Effector memory CD4-positive, alpha-beta T cell (primary cell): ENCODE data around the gene FBLN1.

Experiments used
- DNase-seq, 3 donors: peaks; one replicate each; pipeline ENCODE4 v3.0.0-alpha.2; 2020
- H3K27ac ChIP-seq: 2 replicates; pipeline ENCODE4 v1.7.0; 2013; ENCODE audit warnings: mild to moderate bottlenecking, low read length, moderate library complexity; ENCODE audit not compliant: insufficient read depth, poor library complexity, severe bottlenecking
- H3K27me3 ChIP-seq: replicated peaks from 2 replicates; pipeline ENCODE4 v1.7.0; 2013; ENCODE audit warnings: mild to moderate bottlenecking, low read length; ENCODE audit not compliant: insufficient read depth, control insufficient read depth, poor library complexity, severe bottlenecking
- H3K36me3 ChIP-seq: 2 replicates; pipeline ENCODE4 v1.7.0; 2013; ENCODE audit warnings: mild to moderate bottlenecking, low read length, moderate library complexity; ENCODE audit not compliant: control insufficient read depth, insufficient read depth
- H3K4me1 ChIP-seq: 2 replicates; pipeline ENCODE4 v1.7.0; 2013; ENCODE audit warnings: low read length, mild to moderate bottlenecking; ENCODE audit not compliant: control insufficient read depth, insufficient read depth, poor library complexity, severe bottlenecking
- H3K4me3 ChIP-seq: 2 replicates; pipeline ENCODE4 v1.7.0; 2013; ENCODE audit warnings: low read length, low read depth, mild to moderate bottlenecking; ENCODE audit not compliant: insufficient read depth, poor library complexity, severe bottlenecking
- H3K9me3 ChIP-seq: 2 replicates; pipeline ENCODE4 v1.7.0; 2013; ENCODE audit warnings: mild to moderate bottlenecking, low read length, moderate library complexity; ENCODE audit not compliant: control insufficient read depth

The FBLN1 gene

GRCh38 chr22:45575173-45575572 is 72.5 kb downstream of the FBLN1 start:
- H3K9me3 ChIP-seq: no peaks in the 10 kb centered on the region

GRCh38 chr22:45575607-45576272 is 73.1 kb downstream of the FBLN1 start:
- no peaks in the 10 kb centered on the region for H3K27me3 ChIP-seq
- H3K9me3 ChIP-seq: no peaks in the 10 kb centered on the region
- no peak overlapping the region for H3K4me3 ChIP-seq
- H3K27ac ChIP-seq: no peak overlapping the region
- no peaks in the 10 kb centered on the region for H3K4me1 ChIP-seq
- no peak for DNase-seq
- no peaks in the 10 kb centered on the region for H3K36me3 ChIP-seq

More at GRCh38 chr22:45575173-45575572, 72.5 kb downstream of the FBLN1 start:
- no peak overlapping the region for H3K4me3 ChIP-seq
- no peaks in the 10 kb centered on the region for H3K4me1 ChIP-seq
- no peak for DNase-seq
- no peak overlapping the region for H3K27ac ChIP-seq
- H3K27me3 ChIP-seq: no peaks in the 10 kb centered on the region
- H3K36me3 ChIP-seq: no peaks in the 10 kb centered on the region

DNA sequence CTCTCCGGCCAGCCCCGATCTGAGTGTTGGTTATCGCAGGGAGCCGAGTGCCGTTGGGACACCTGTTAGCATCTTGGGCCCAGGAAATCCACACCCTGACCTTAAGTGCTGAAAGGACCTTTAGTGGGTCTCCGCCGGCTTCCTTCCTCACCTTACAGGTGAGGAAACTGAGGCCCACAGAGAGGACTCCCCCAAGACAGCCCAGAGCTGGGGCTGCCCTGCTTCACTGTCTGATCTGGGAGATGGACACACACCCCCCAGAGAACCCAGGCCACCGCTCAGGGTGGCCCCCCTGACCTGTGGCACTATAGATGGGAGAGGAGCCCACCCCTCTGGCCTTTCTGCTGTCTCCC is 73.6 kb downstream of the FBLN1 start:
- Histone ChIP-seq H3K27me3 (no peaks in the 10 kb centered on the region), H3K4me3 (no peak overlapping the region), H3K4me1 (no peaks in the 10 kb centered on the region), H3K36me3 (no peaks in the 10 kb centered on the region), H3K27ac (no peak overlapping the region), H3K9me3 (no peaks in the 10 kb centered on the region)
- no peak for DNase-seq

GRCh38 chr22:45576730-45577464 is 74.2 kb downstream of the FBLN1 start:
- no peaks in the 10 kb centered on the region for H3K36me3 ChIP-seq
- H3K4me3 ChIP-seq: no peak overlapping the region
- DNase-seq: no peak
- H3K9me3 ChIP-seq: no peaks in the 10 kb centered on the region
- H3K4me1 ChIP-seq: no peaks in the 10 kb centered on the region
- H3K27me3 ChIP-seq: no peaks in the 10 kb centered on the region
- no peak overlapping the region for H3K27ac ChIP-seq

GRCh38 chr22:45577746-45578523 is 75.3 kb downstream of the FBLN1 start:
- Histone ChIP-seq H3K27ac (no peak overlapping the region), H3K36me3 (no peaks in the 10 kb centered on the region), H3K4me3 (no peak overlapping the region), H3K27me3 (no peaks in the 10 kb centered on the region), H3K9me3 (no peaks in the 10 kb centered on the region), H3K4me1 (no peaks in the 10 kb centered on the region)
- peak; percentile 38 to 54 (median 53) for DNase-seq

GRCh38 chr22:45578524-45579147 is 76.0 kb downstream of the FBLN1 start:
- no peak for DNase-seq
- H3K27me3 ChIP-seq: no peaks in the 10 kb centered on the region
- H3K4me1 ChIP-seq: no peaks in the 10 kb centered on the region
- H3K9me3 ChIP-seq: no peaks in the 10 kb centered on the region
- no peaks in the 10 kb centered on the region for H3K36me3 ChIP-seq
- no peak overlapping the region for H3K27ac ChIP-seq
- no peak overlapping the region for H3K4me3 ChIP-seq

- H3K9me3 ChIP-seq: no peaks in the 10 kb centered on the region
- no peaks in the 10 kb centered on the region for H3K27me3 ChIP-seq
- no peak overlapping the region for H3K4me3 ChIP-seq
- no peaks in the 10 kb centered on the region for H3K4me1 ChIP-seq
- no peak for DNase-seq
- H3K27ac ChIP-seq: no peak overlapping the region
- no peaks in the 10 kb centered on the region for H3K36me3 ChIP-seq
Observed at GRCh38 chr22:45579306-45579705, 76.6 kb downstream of the FBLN1 start.

DNA sequence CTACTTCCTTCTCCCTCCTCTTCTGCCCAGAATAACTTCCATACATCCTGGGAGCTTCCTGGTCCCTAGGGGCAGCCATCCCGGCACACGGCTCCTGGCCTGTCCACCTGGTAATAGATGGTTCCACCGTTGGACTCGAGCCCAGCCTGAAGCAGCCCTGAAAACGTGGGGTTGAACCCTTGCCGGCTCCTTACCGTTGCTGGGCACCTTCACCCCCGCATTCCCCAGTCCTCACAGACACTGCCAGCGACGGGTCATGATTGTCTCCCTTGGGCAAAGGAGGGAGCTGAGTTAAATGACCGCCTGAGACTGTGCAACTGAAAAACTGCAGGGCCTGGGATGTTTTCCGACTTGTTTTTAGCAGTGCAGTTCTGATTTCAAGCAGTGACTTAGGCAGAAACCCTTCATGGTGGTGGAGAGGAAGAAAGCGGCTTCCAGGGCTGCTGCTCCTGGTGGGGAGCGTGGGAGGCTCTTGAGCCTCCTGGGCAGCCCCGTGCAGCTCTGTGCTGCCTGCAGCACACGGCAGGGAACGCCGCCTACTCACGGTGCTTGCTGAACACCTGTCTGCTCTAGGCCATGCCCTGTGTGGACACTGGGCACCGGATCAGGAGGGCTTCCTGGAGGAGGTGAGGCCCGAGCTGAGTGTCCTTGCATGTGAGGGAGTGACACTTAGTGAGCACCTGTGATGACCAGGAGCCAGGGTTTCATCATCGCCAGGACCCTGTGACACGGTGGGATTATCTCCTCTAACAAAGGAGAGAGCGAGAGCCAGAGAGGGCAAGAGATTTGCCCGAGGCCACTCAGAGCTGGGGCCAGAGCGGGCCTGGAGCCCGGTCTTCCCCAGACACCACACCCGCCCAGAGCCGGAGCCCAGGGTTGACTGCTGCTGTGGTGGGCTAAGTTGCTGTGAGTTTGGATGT is 77.4 kb downstream of the FBLN1 start:
- Histone ChIP-seq H3K27ac (no peak overlapping the region), H3K4me3 (no peak overlapping the region), H3K27me3 (no peaks in the 10 kb centered on the region), H3K9me3 (no peaks in the 10 kb centered on the region), H3K36me3 (no peaks in the 10 kb centered on the region), H3K4me1 (no peaks in the 10 kb centered on the region)
- no peak for DNase-seq

DNA sequence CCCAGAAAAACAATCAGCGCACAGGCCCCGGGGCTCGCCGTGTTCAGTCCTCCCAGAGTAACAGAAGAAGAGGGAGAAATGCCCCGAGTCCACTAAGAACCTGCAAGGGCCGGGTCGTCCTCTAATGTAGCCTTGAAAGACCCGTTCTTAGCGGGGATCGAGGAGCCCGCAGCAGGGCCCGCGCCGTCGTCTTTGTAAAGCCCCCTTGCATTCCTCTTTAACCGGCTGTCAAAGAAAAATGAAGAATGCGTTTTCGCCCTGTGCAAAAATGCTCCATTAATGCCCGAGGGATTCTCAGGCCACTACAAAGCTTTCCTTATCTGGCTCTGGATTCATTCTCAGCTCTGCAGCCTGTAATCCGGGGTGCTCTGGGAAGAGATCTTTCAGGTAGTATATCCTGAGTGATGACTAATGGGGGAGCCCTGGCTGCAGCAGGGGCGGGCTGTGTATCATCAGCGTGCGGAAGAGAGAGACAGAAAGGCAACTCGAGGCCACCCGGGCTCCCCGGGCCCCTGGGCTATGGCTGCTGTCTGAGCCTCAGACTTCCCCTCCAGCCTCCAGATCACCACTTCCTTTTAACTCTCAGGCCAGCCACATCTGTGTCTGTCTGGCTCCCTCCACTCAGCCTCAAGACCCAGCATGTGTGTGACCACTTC is 78.2 kb downstream of the FBLN1 start:
- Histone ChIP-seq H3K27ac (no peak overlapping the region), H3K36me3 (no peaks in the 10 kb centered on the region), H3K27me3 (no peaks in the 10 kb centered on the region), H3K9me3 (no peaks in the 10 kb centered on the region), H3K4me1 (no peaks in the 10 kb centered on the region), H3K4me3 (no peak overlapping the region)
- no peak for DNase-seq
